ENCODE measurements around the gene GRM4. TPM values are rescaled to one million over a fixed set of nuclear protein-coding genes. Genes with fewer than 3 reads are reported as not detected.
A peak's percentile ranks its signal among the peaks of the same experiment; 100 is the strongest.

GRM4 gene
- total RNA-seq, 6 experiments from 2014 or later = not detected

GRCh38 chr6:34005901-34006531, 139.9 kb downstream of the GRM4 start:
- H3K4me3 ChIP-seq = no peak overlapping the region
- H3K27ac ChIP-seq = no peak overlapping the region
- WGBS (ENCODE audit: insufficient coverage, low coverage, low lambda C conversion rate, missing lambda C conversion rate) = 69% methylated on average over 8 of the region's 8 CpGs
- no peak for ATAC-seq
- no peaks in the 10 kb centered on the region for H3K36me3 ChIP-seq
- intact Hi-C loops (cut with DNase I) = no loop called here
- no peaks in the 10 kb centered on the region for H3K9me3 ChIP-seq
- H3K4me1 ChIP-seq = no peaks in the 10 kb centered on the region
- peak in 1 of 3 donors; percentile 0 for DNase-seq
- TF ChIP-seq CTCF (IDR thresholded peaks at IDR 0.05) (no peak), POLR2A (IDR thresholded peaks at IDR 0.05) (no peak)
- no peaks in the 10 kb centered on the region for H3K27me3 ChIP-seq

GRCh38 chr6:34004706-34005105, 141.2 kb downstream of the GRM4 start:
- DNase-seq (no peak), ATAC-seq (no peak)
- no peaks in the 10 kb centered on the region for H3K9me3 ChIP-seq
- no peak for TF ChIP-seq POLR2A (IDR thresholded peaks at IDR 0.05)
- H3K4me3 ChIP-seq = no peak overlapping the region
- no peaks in the 10 kb centered on the region for H3K4me1 ChIP-seq
- WGBS (ENCODE audit: insufficient coverage, low coverage, low lambda C conversion rate, missing lambda C conversion rate) = 92% methylated on average over 1 of the region's 1 CpG
- no peaks in the 10 kb centered on the region for H3K27me3 ChIP-seq
- no peak overlapping the region for H3K27ac ChIP-seq
- no peaks in the 10 kb centered on the region for H3K36me3 ChIP-seq
- intact Hi-C loops (cut with DNase I) = no loop called here

GRCh38 chr6:34003962-34004361, 141.9 kb downstream of the GRM4 start:
- ATAC-seq = no peak
- no peak for DNase-seq
- no peaks in the 10 kb centered on the region for H3K36me3 ChIP-seq
- no peak for TF ChIP-seq CTCF (IDR thresholded peaks at IDR 0.05)
- no peak for TF ChIP-seq POLR2A (IDR thresholded peaks at IDR 0.05)
- H3K4me1 ChIP-seq = no peaks in the 10 kb centered on the region
- no peak overlapping the region for H3K4me3 ChIP-seq
- H3K27me3 ChIP-seq = no peaks in the 10 kb centered on the region
- H3K9me3 ChIP-seq = no peaks in the 10 kb centered on the region
- intact Hi-C loops (cut with DNase I) = no loop called here
- no peak overlapping the region for H3K27ac ChIP-seq

- Histone ChIP-seq H3K4me1 (no peaks in the 10 kb centered on the region), H3K27ac (no peak overlapping the region), H3K36me3 (no peaks in the 10 kb centered on the region), H3K27me3 (no peaks in the 10 kb centered on the region), H3K9me3 (no peaks in the 10 kb centered on the region), H3K4me3 (no peak overlapping the region)
- ATAC-seq = no peak
- TF ChIP-seq CTCF (IDR thresholded peaks at IDR 0.05) = no peak
- TF ChIP-seq POLR2A (IDR thresholded peaks at IDR 0.05) = no peak
- no peak for DNase-seq
- intact Hi-C loops (cut with DNase I) = no loop called here
- WGBS (ENCODE audit: insufficient coverage, low coverage, low lambda C conversion rate, missing lambda C conversion rate) = 67% methylated on average over 27 of the region's 41 CpGs
Observed at GRCh38 chr6:34001706-34002621, 143.9 kb downstream of the GRM4 start.

GRCh38 chr6:34000281-34000680, 145.6 kb downstream of the GRM4 start:
- WGBS (ENCODE audit: insufficient coverage, low coverage, low lambda C conversion rate, missing lambda C conversion rate) = 89% methylated on average over 3 of the region's 5 CpGs
- no peaks in the 10 kb centered on the region for H3K36me3 ChIP-seq

More at GRCh38 chr6:34000281-34000680, 145.6 kb downstream of the GRM4 start:
- ATAC-seq = no peak
- TF ChIP-seq CTCF (IDR thresholded peaks at IDR 0.05) = no peak
- no peak for TF ChIP-seq POLR2A (IDR thresholded peaks at IDR 0.05)
- intact Hi-C loops (cut with DNase I) = no loop called here
- Histone ChIP-seq H3K4me1 (peaks cover 0 to 6% (median 3%) of the 10 kb centered on the region in 4 donors), H3K27ac (no peak overlapping the region), H3K27me3 (no peaks in the 10 kb centered on the region), H3K4me3 (no peak overlapping the region), H3K9me3 (no peaks in the 10 kb centered on the region)
- no peak for DNase-seq

All from right lobe of liver (tissue), 6 donors.